ENCODE measurements around the gene MYO16. TPM values are rescaled to one million over a fixed set of nuclear protein-coding genes. Genes with fewer than 3 reads are reported as not detected.

Gene MYO16
- polyA plus RNA-seq, 1 donor from 2014 or later, result 2.5 TPM

GRCh38 chr13:108943842-108944241, 314.4 kb downstream of the MYO16 start:
- TF ChIP-seq REST (IDR thresholded peaks at IDR 0.05; ENCODE audit: borderline replicate concordance) (no peak), POLR2AphosphoS5 (IDR thresholded peaks at IDR 0.05) (no peak), CTCF (IDR thresholded peaks at IDR 0.05; ENCODE audit: poor library complexity, severe bottlenecking) (no peak), SMC3 (conservative IDR thresholded peaks at IDR 0.05; ENCODE audit: poor library complexity) (no peak), EZH2 (IDR thresholded peaks at IDR 0.05; ENCODE audit: borderline replicate concordance, insufficient read depth, low read length, poor library complexity, severe bottlenecking) (no peak), RAD21 (conservative IDR thresholded peaks at IDR 0.05) (no peak), EP300 (conservative IDR thresholded peaks at IDR 0.05; ENCODE audit: poor library complexity, severe bottlenecking) (no peak), TAF1 (IDR thresholded peaks at IDR 0.05; ENCODE audit: low read depth) (no peak), MXI1 (conservative IDR thresholded peaks at IDR 0.05; ENCODE audit: poor library complexity, severe bottlenecking) (no peak)
- no peaks in the 10 kb centered on the region for H3K79me2 ChIP-seq (replicated peaks; ENCODE audit: insufficient read depth, low read length)
- no peak overlapping the region for H3K4me2 ChIP-seq (ENCODE audit: low read length)
- H3K4me3 ChIP-seq (ENCODE audit: low read length), result no peak overlapping the region
- H3K36me3 ChIP-seq (ENCODE audit: insufficient read depth, low read length), result no peaks in the 10 kb centered on the region
- no peak overlapping the region for H2AFZ ChIP-seq (ENCODE audit: low read depth, low read length)
- no peaks in the 10 kb centered on the region for H3K27me3 ChIP-seq (ENCODE audit: insufficient read depth, low read depth, low read length)
- H3K9me2 ChIP-seq (ENCODE audit: insufficient read depth, low read length), result no peaks in the 10 kb centered on the region
- no peak overlapping the region for H3K9ac ChIP-seq (ENCODE audit: low read length)
- H3F3A ChIP-seq (ENCODE audit: insufficient read depth, low read length, poor library complexity, severe bottlenecking), result no peaks in the 10 kb centered on the region
- H3K27ac ChIP-seq (ENCODE audit: low read length), result no peak overlapping the region
- H4K20me1 ChIP-seq (ENCODE audit: insufficient read depth), result no peaks in the 10 kb centered on the region
- no peaks in the 10 kb centered on the region for H3K9me3 ChIP-seq (ENCODE audit: low read length)

GRCh38 chr13:108944760-108945159, 315.3 kb downstream of the MYO16 start:
- Histone ChIP-seq H3K79me2 (replicated peaks; ENCODE audit: insufficient read depth, low read length) (no peaks in the 10 kb centered on the region), H4K20me1 (ENCODE audit: insufficient read depth) (no peaks in the 10 kb centered on the region), H3K4me2 (ENCODE audit: low read length) (no peak overlapping the region), H3K36me3 (ENCODE audit: insufficient read depth, low read length) (no peaks in the 10 kb centered on the region), H3K4me3 (ENCODE audit: low read length) (no peak overlapping the region), H3K27ac (ENCODE audit: low read length) (no peak overlapping the region), H2AFZ (ENCODE audit: low read depth, low read length) (no peak overlapping the region), H3K27me3 (ENCODE audit: insufficient read depth, low read depth, low read length) (no peaks in the 10 kb centered on the region), H3K9me2 (ENCODE audit: insufficient read depth, low read length) (no peaks in the 10 kb centered on the region), H3K9ac (ENCODE audit: low read length) (no peak overlapping the region), H3K9me3 (ENCODE audit: low read length) (no peaks in the 10 kb centered on the region), H3F3A (ENCODE audit: insufficient read depth, low read length, poor library complexity, severe bottlenecking) (no peaks in the 10 kb centered on the region)
- TF ChIP-seq MXI1 (conservative IDR thresholded peaks at IDR 0.05; ENCODE audit: poor library complexity, severe bottlenecking) (no peak), POLR2AphosphoS5 (IDR thresholded peaks at IDR 0.05) (no peak), REST (IDR thresholded peaks at IDR 0.05; ENCODE audit: borderline replicate concordance) (no peak), TAF1 (IDR thresholded peaks at IDR 0.05; ENCODE audit: low read depth) (no peak), SMC3 (conservative IDR thresholded peaks at IDR 0.05; ENCODE audit: poor library complexity) (no peak), EP300 (conservative IDR thresholded peaks at IDR 0.05; ENCODE audit: poor library complexity, severe bottlenecking) (no peak), CTCF (IDR thresholded peaks at IDR 0.05; ENCODE audit: poor library complexity, severe bottlenecking) (no peak), EZH2 (IDR thresholded peaks at IDR 0.05; ENCODE audit: borderline replicate concordance, insufficient read depth, low read length, poor library complexity, severe bottlenecking) (no peak), RAD21 (conservative IDR thresholded peaks at IDR 0.05) (no peak)

Measured in neural cell (in vitro differentiated cells).